Lower leg skin (tissue), 3 donors: ENCODE measurements around the gene RSPH4A.

Experiments
- POLR2A ChIP-seq, 2 donors: fragments of 450-650 bp; IDR thresholded peaks; one replicate each; pipeline ENCODE4 v1.6.1; 2016 to 2017; ENCODE audit warnings: antibody characterized with exemption in 2 of 2, mild to moderate bottlenecking in 1 of 2, moderate library complexity in 1 of 2
- TF ChIP-seq, protein P1 (sequence below), 3 donors: fragments of 450-650 bp; IDR thresholded peaks; one replicate each; pipeline ENCODE4 v1.5.1; 2016; ENCODE audit warnings: antibody characterized with exemption in 3 of 3, mild to moderate bottlenecking in 3 of 3, moderate library complexity in 2 of 3

DNA sequence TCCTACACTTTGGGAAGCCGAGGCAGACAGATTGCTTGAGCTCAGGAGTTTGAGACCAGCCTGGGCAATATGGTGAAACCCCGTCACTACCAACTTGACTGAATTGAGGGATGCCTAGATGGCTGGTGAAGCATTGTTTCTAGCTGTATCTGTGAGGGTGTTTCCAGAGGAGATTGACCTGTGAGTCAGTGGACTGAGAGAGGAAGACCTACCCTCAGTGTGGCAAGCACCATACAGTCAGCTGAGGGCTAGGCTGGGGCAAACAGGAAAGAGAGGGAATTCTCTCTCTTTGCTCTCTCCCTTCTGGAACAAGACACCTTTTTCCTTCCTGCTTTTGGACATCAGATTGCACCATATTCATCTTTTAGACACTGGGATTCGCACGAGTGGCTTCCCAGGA lies 56.0 kb downstream of the RSPH4A start:
- TF ChIP-seq, protein P1, sequence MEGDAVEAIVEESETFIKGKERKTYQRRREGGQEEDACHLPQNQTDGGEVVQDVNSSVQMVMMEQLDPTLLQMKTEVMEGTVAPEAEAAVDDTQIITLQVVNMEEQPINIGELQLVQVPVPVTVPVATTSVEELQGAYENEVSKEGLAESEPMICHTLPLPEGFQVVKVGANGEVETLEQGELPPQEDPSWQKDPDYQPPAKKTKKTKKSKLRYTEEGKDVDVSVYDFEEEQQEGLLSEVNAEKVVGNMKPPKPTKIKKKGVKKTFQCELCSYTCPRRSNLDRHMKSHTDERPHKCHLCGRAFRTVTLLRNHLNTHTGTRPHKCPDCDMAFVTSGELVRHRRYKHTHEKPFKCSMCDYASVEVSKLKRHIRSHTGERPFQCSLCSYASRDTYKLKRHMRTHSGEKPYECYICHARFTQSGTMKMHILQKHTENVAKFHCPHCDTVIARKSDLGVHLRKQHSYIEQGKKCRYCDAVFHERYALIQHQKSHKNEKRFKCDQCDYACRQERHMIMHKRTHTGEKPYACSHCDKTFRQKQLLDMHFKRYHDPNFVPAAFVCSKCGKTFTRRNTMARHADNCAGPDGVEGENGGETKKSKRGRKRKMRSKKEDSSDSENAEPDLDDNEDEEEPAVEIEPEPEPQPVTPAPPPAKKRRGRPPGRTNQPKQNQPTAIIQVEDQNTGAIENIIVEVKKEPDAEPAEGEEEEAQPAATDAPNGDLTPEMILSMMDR (IDR thresholded peaks at IDR 0.05) = no peak
- TF ChIP-seq POLR2A (IDR thresholded peaks at IDR 0.05) = no peak
